DOHH2 (cell line): ENCODE results near the gene SLC6A3.

Experiments used
- H3F3A ChIP-seq: fragments of 200-600 bp; sonication (generic), shearing (Covaris generic); 2 replicates; pipeline ENCODE4 v1.6.0; 2016; ENCODE audit warnings: antibody characterized with exemption, mild to moderate bottlenecking; ENCODE audit not compliant: control insufficient read depth, insufficient read depth
- H3K27ac ChIP-seq: fragments of 200-600 bp; sonication (generic); 2 replicates; pipeline ENCODE4 v1.5.1; 2014; ENCODE audit warnings: low read depth, mild to moderate bottlenecking, low read length, moderate library complexity
- H3K27me3 ChIP-seq: fragments of 200-600 bp; sonication (generic); 2 replicates; pipeline ENCODE4 v1.6.1; 2014; ENCODE audit warnings: mild to moderate bottlenecking, low read length, mixed read lengths; ENCODE audit not compliant: control insufficient read depth
- H3K36me3 ChIP-seq: fragments of 200-600 bp; sonication (generic); 2 replicates; pipeline ENCODE4 v1.6.1; 2014; ENCODE audit warnings: mild to moderate bottlenecking, low read length, moderate library complexity, mixed read lengths; ENCODE audit not compliant: control insufficient read depth
- H3K4me1 ChIP-seq: fragments of 200-600 bp; sonication (generic); 2 replicates; pipeline ENCODE4 v1.6.1; 2014; ENCODE audit warnings: mild to moderate bottlenecking, low read length, mixed read lengths; ENCODE audit not compliant: control insufficient read depth
- H3K4me2 ChIP-seq: fragments of 200-600 bp; sonication (generic); 2 replicates; pipeline ENCODE4 v1.6.0; 2014; ENCODE audit warnings: mild to moderate bottlenecking, low read length, moderate library complexity
- H3K4me3 ChIP-seq: fragments of 200-600 bp; sonication (generic); 2 replicates; pipeline ENCODE4 v1.5.1; 2014; ENCODE audit warnings: mild to moderate bottlenecking, low read length, mixed read lengths
- H3K79me2 ChIP-seq: fragments of 200-600 bp; sonication (generic); 2 replicates; pipeline ENCODE4 v1.6.1; 2014; ENCODE audit warnings: mild to moderate bottlenecking, low read length, mixed read lengths; ENCODE audit not compliant: control insufficient read depth
- H3K9me2 ChIP-seq: fragments of 200-600 bp; sonication (generic); replicated peaks from 2 replicates; pipeline ENCODE4 v1.6.1; 2014; ENCODE audit warnings: mild to moderate bottlenecking, low read length, mixed read lengths; ENCODE audit not compliant: control insufficient read depth
- H3K9me3 ChIP-seq: fragments of 200-600 bp; sonication (generic); 2 replicates; pipeline ENCODE4 v1.6.1; 2014; ENCODE audit warnings: antibody characterized with exemption, low read length, mixed read lengths; ENCODE audit not compliant: control insufficient read depth, insufficient read depth
- H4K20me1 ChIP-seq: fragments of 200-600 bp; sonication (generic); 2 replicates; pipeline ENCODE4 v1.6.0; 2014; ENCODE audit warnings: low read depth, mild to moderate bottlenecking, antibody characterized with exemption, low read length, moderate library complexity; ENCODE audit not compliant: control insufficient read depth, insufficient read depth
- EZH2phosphoT487 ChIP-seq: fragments of 200-600 bp; sonication (generic); IDR thresholded peaks from 2 replicates; pipeline ENCODE4 v1.6.1; 2017; ENCODE audit warnings: borderline replicate concordance, mild to moderate bottlenecking, antibody characterized with exemption, low read length, moderate library complexity, mixed read lengths
- TF ChIP-seq, protein P1 (sequence below): fragments of 200-600 bp; sonication (generic); IDR thresholded peaks from one replicate; pipeline ENCODE4 v1.5.1; 2014; ENCODE audit warnings: antibody characterized with exemption, mild to moderate bottlenecking, low read depth, low read length; ENCODE audit not compliant: poor library complexity, severe bottlenecking

SLC6A3 gene

DNA sequence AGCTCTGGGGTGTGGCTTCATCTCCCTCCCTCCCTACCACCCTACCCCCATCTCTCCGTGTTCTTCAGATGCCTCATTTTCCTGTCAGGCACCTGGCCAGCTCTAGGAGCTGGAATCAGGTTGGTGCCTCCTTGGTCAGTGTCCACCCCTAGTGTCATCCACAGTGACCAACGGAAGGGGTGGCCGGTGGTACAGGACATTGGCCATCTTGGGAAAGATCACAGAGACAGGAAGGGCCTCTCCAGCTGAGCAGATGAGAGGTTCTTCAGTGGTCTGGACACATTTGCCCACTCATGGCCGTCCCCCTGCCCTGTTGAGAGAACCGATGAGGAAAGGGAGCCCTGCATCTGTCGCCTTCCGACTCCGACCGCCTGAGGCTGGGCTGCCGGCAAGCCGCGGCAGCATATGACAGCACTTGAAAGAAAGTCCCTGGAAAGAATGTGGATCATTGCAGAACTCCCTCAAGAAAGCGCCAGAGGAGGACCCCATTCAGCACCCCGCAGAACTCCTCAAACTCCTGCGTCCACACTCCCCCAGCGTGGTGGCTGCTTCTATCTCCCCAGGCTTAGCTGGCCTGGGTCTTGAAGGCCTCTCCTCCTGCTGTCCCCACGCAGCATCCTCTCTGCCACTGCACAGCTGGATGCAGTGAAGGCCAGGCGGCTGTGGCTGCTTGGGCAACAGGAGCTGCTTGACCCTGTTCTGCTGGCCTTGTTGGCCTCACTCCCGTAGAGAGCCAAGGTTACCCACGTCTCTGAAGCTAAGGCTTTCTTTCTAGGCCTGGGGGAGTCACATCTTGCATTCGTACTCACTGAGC is 98.4 kb downstream of the SLC6A3 start:
- Histone ChIP-seq H3K9me3 (no peaks in the 10 kb centered on the region), H3K4me3 (no peak overlapping the region), H4K20me1 (no peaks in the 10 kb centered on the region), H3K27me3 (no peaks in the 10 kb centered on the region), H3K27ac (no peak overlapping the region), H3F3A (peaks cover 11% of the 10 kb centered on the region), H3K36me3 (peaks cover 26% of the 10 kb centered on the region), H3K79me2 (peaks cover 40% of the 10 kb centered on the region), H3K9me2 (no peaks in the 10 kb centered on the region), H3K4me1 (peaks cover 26% of the 10 kb centered on the region), H3K4me2 (no peak overlapping the region)
- no peak for TF ChIP-seq EZH2phosphoT487
- TF ChIP-seq, protein P1, sequence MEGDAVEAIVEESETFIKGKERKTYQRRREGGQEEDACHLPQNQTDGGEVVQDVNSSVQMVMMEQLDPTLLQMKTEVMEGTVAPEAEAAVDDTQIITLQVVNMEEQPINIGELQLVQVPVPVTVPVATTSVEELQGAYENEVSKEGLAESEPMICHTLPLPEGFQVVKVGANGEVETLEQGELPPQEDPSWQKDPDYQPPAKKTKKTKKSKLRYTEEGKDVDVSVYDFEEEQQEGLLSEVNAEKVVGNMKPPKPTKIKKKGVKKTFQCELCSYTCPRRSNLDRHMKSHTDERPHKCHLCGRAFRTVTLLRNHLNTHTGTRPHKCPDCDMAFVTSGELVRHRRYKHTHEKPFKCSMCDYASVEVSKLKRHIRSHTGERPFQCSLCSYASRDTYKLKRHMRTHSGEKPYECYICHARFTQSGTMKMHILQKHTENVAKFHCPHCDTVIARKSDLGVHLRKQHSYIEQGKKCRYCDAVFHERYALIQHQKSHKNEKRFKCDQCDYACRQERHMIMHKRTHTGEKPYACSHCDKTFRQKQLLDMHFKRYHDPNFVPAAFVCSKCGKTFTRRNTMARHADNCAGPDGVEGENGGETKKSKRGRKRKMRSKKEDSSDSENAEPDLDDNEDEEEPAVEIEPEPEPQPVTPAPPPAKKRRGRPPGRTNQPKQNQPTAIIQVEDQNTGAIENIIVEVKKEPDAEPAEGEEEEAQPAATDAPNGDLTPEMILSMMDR: no peak

DNA sequence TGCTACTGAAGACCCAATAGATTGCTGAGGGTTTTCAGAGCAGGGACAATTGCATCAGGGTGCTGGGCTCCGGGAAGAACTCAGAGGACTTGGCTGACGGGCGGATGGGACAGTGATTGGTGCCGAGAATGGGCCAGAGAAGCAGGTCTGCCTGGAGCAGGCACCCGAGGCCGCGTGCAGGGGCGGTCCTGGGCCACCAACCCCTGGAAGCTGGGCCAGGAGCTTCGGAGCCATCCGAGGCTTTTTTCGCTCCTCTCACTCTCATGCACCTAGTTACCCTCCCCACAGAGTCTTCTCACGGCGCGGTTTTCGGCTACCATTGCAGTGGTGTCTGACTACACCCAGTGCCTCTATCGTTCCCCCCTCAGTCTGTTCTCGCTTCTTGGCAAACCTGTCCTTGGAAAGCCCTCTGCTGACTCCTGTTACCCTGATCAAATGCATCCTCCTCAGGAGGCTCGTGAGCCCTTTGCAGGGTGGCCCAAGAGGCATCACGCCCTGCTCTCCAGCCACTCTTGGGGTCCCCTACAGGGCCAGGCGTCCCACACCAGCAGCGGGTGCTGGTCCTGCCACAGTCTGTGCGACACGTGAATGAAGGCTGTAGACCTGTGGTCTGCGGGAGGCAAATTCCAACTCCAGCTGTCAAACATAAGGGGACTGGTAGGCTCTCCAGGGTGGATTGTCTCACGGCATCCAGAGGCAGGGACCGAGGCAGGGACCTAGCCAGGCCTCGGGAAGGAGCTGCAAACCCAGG is 99.2 kb downstream of the SLC6A3 start:
- Histone ChIP-seq H3K4me2 (peak overlapping the region; percentile 79), H3K27ac (no peak overlapping the region), H3K79me2 (peaks cover 48% of the 10 kb centered on the region), H3K9me3 (no peaks in the 10 kb centered on the region), H3F3A (peaks cover 18% of the 10 kb centered on the region), H3K9me2 (no peaks in the 10 kb centered on the region), H3K36me3 (peaks cover 34% of the 10 kb centered on the region), H4K20me1 (peaks cover 6% of the 10 kb centered on the region; the same call in 1 of the 2 replicates), H3K4me3 (peak overlapping the region; percentile 93), H3K27me3 (no peaks in the 10 kb centered on the region), H3K4me1 (peaks cover 34% of the 10 kb centered on the region)
- TF ChIP-seq, protein P1: no peak
- no peak for TF ChIP-seq EZH2phosphoT487

DNA sequence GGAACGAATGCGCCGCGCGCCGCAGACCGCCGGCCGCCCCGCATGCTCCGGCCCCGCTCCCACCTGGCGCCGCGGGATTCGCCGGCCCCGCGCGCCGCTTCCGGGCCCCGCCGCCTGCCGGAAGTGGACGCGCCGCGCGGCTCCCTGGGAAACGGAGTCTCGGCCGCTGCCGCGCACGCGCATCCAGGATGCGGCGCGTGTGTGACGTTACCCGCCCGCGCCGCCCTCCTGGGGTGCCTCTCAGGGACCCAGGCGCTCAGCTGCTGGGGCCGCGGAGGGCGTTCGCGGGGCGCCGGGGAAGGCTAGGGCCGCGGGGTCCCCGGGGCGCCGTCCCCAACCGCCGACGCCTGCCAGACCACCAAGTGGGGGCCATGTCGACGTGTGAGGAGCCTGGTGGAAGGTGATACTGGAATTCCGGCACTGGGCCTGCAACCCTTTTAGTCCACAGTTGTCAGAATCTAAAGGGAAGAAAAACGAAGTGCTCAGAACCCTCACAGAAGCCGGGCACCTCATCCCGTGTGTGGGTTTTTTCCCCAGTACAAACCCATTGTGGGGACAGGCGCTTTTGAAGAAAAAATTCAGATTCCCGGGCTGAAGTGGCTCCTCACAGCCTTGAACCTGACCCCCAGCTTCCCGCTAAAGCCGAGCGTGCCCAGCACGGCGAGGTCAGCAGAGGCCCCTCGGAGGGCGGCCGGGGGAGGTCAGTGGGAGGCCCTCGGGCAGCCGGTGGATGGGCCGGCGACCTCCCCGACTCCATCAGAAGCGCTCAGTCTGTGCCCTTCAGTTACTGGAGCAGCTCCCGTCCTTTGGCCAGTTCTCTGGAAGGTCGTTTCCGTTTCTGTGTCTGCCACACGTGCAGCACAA is 100.0 kb downstream of the SLC6A3 start, which contains the start of gene CLPTM1L:
CLPTM1L (minus strand) TSS at position 125 of the 864 bp plus-strand sequence. CDS start 258 bp downstream, outside the sequence.
- peaks cover 42% of the 10 kb centered on the region for H3K36me3 ChIP-seq
- H3K4me3 ChIP-seq: peak within 1 kb of the TSS; percentile 93
- no peaks in the 10 kb centered on the region for H3K27me3 ChIP-seq
- H3K4me1 ChIP-seq: peaks cover 40% of the 10 kb centered on the region
- peaks cover 57% of the 10 kb centered on the region for H3K79me2 ChIP-seq
- peak within 1 kb of the TSS; percentile 88 for H3K27ac ChIP-seq
- no peaks in the 10 kb centered on the region for H3K9me3 ChIP-seq
- H3K9me2 ChIP-seq: no peaks in the 10 kb centered on the region
- TF ChIP-seq EZH2phosphoT487: no peak
- TF ChIP-seq, protein P1: no peak
- H3F3A ChIP-seq: peaks cover 18% of the 10 kb centered on the region
- H3K4me2 ChIP-seq: peak within 1 kb of the TSS; percentile 99
- H4K20me1 ChIP-seq: peaks cover 7% of the 10 kb centered on the region; the same call in 1 of the 2 replicates
